HEK293 (cell line): ENCODE measurements around the gene SLCO1B1.

ENCODE experiments used
- CTCF ChIP-seq: fragments of 450-650 bp; formaldehyde crosslinking; IDR thresholded peaks from 2 replicates; pipeline ENCODE4 v1.5.1; 2016; ENCODE audit warnings: missing biosample characterization, missing genetic modification characterization
- ZSCAN16 ChIP-seq: fragments of 450-650 bp; formaldehyde crosslinking; IDR thresholded peaks from 2 replicates; pipeline ENCODE4 v1.5.1; 2016; ENCODE audit warnings: missing biosample characterization, missing genetic modification characterization
- TF ChIP-seq, protein P1 (sequence below): IDR thresholded peaks from 2 replicates; pipeline ENCODE4 v1.6.1; 2011; ENCODE audit warnings: mild to moderate bottlenecking, low read depth, low read length, borderline replicate concordance

GRCh38 chr12:21117995-21118394, 13.0 kb upstream of the SLCO1B1 start:
- TF ChIP-seq ZSCAN16 (no peak), CTCF (tag by site-specific recombination) (no peak)
- TF ChIP-seq, protein P1, sequence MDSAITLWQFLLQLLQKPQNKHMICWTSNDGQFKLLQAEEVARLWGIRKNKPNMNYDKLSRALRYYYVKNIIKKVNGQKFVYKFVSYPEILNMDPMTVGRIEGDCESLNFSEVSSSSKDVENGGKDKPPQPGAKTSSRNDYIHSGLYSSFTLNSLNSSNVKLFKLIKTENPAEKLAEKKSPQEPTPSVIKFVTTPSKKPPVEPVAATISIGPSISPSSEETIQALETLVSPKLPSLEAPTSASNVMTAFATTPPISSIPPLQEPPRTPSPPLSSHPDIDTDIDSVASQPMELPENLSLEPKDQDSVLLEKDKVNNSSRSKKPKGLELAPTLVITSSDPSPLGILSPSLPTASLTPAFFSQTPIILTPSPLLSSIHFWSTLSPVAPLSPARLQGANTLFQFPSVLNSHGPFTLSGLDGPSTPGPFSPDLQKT, result no peak
